Measurements from ENCODE around the gene CFAP74.

CFAP74 gene

GRCh38 chr1:2019172-2019543, 15.6 kb upstream of the CFAP74 start, which contains the start of gene GABRD:
Gene GABRD (plus strand): TSS chr1:2019345. CDS start chr1:2019424, 79 bp downstream.
- DNase-seq, result no peak

- peak; percentile 35 for DNase-seq
Measured at GRCh38 chr1:2018217-2019171, 14.9 kb upstream of the CFAP74 start.

GRCh38 chr1:2016123-2016522, 12.5 kb upstream of the CFAP74 start:
- DNase-seq, result no peak

- no peak for DNase-seq
Measured at GRCh38 chr1:2014741-2015735, 11.5 kb upstream of the CFAP74 start.

GRCh38 chr1:2014181-2014580, 10.6 kb upstream of the CFAP74 start:
- DNase-seq, result no peak

- DNase-seq, result peak; percentile 48
Measured at GRCh38 chr1:2009101-2010053, 5.8 kb upstream of the CFAP74 start.

GRCh38 chr1:2004856-2005255, 1.3 kb upstream of the CFAP74 start:
- no peak for DNase-seq

GRCh38 chr1:2001773-2002411, 1.7 kb downstream of the CFAP74 start:
- DNase-seq, result no peak

GRCh38 chr1:2000850-2001249, 2.7 kb downstream of the CFAP74 start:
- no peak for DNase-seq

- no peak for DNase-seq
Measured at GRCh38 chr1:2000432-2000831, 3.2 kb downstream of the CFAP74 start.

GRCh38 chr1:1997576-1997975, 6.0 kb downstream of the CFAP74 start:
- no peak for DNase-seq

- DNase-seq, result no peak
Measured at GRCh38 chr1:1996207-1996651, 7.4 kb downstream of the CFAP74 start.

- no peak for DNase-seq
Measured at GRCh38 chr1:1994536-1994935, 9.1 kb downstream of the CFAP74 start.

GRCh38 chr1:1990222-1990621, 13.4 kb downstream of the CFAP74 start:
- DNase-seq, result no peak

GRCh38 chr1:1989789-1990188, 13.8 kb downstream of the CFAP74 start:
- DNase-seq, result no peak

- DNase-seq, result peak; percentile 67
Measured at GRCh38 chr1:1989102-1989542, 14.5 kb downstream of the CFAP74 start.

GRCh38 chr1:1988061-1988945, 15.3 kb downstream of the CFAP74 start:
- no peak for DNase-seq

GRCh38 chr1:1987142-1987510, 16.5 kb downstream of the CFAP74 start:
- DNase-seq, result no peak

- no peak for DNase-seq
Measured at GRCh38 chr1:1986451-1987141, 17.0 kb downstream of the CFAP74 start.

All from right kidney (tissue), 1 donor.